GM23248 (cell line): ENCODE measurements around the gene POLR3H. TPM values are rescaled to one million over a fixed set of nuclear protein-coding genes. Genes with fewer than 3 reads are reported as not detected.

Experiments
- DNase-seq: peaks from one replicate; pipeline ENCODE4 v3.0.0-alpha.2; 2015
- H2AFZ ChIP-seq: fragments of 200-600 bp; sonication (generic); 2 replicates; pipeline ENCODE4 v1.6.1; 2016; ENCODE audit warnings: antibody characterized with exemption
- H3F3A ChIP-seq: fragments of 200-600 bp; sonication (generic); 2 replicates; pipeline ENCODE4 v1.6.1; 2016; ENCODE audit warnings: mild to moderate bottlenecking, antibody characterized with exemption, mixed run types; ENCODE audit not compliant: insufficient read depth
- H3K27ac ChIP-seq: fragments of 200-600 bp; sonication (generic); 2 replicates; pipeline ENCODE4 v1.5.1; 2016; ENCODE audit warnings: mild to moderate bottlenecking
- H3K27me3 ChIP-seq: fragments of 200-600 bp; sonication (generic); replicated peaks from 2 replicates; pipeline ENCODE4 v1.6.1; 2016; ENCODE audit warnings: mild to moderate bottlenecking; ENCODE audit not compliant: insufficient read depth
- H3K36me3 ChIP-seq: fragments of 200-600 bp; sonication (generic); 2 replicates; pipeline ENCODE4 v1.6.1; 2016; ENCODE audit warnings: low read depth, mild to moderate bottlenecking
- H3K4me1 ChIP-seq: fragments of 200-600 bp; sonication (generic); 2 replicates; pipeline ENCODE4 v1.6.1; 2016; ENCODE audit warnings: mild to moderate bottlenecking; ENCODE audit not compliant: insufficient read depth
- H3K4me2 ChIP-seq: fragments of 200-600 bp; sonication (generic); one replicate; pipeline ENCODE4 v1.6.1; 2016; ENCODE audit warnings: mild to moderate bottlenecking; ENCODE audit not compliant: unreplicated experiment
- H3K4me3 ChIP-seq: fragments of 200-600 bp; sonication (generic); 2 replicates; pipeline ENCODE4 v1.5.1; 2016; ENCODE audit warnings: mild to moderate bottlenecking
- H3K79me2 ChIP-seq: fragments of 200-600 bp; sonication (generic); 2 replicates; pipeline ENCODE4 v1.6.1; 2016; ENCODE audit warnings: mild to moderate bottlenecking; ENCODE audit not compliant: insufficient read depth
- H3K9ac ChIP-seq: fragments of 200-600 bp; sonication (generic); 2 replicates; pipeline ENCODE4 v1.6.1; 2016; ENCODE audit warnings: mild to moderate bottlenecking
- H3K9me2 ChIP-seq: fragments of 200-600 bp; sonication (generic); 2 replicates; pipeline ENCODE4 v1.6.1; 2016; ENCODE audit warnings: mixed run types, mild to moderate bottlenecking, moderate library complexity; ENCODE audit not compliant: insufficient read depth
- H3K9me3 ChIP-seq: fragments of 200-600 bp; sonication (generic); one replicate; pipeline ENCODE4 v1.6.1; 2017; ENCODE audit warnings: low read depth
- H4K20me1 ChIP-seq: fragments of 200-600 bp; sonication (generic); 2 replicates; pipeline ENCODE4 v1.6.0; 2016; ENCODE audit not compliant: insufficient read depth
- EZH2 ChIP-seq: fragments of 200-600 bp; sonication (generic); IDR thresholded peaks from 2 replicates; pipeline ENCODE4 v1.6.1; 2018; ENCODE audit warnings: antibody characterized with exemption, mild to moderate bottlenecking; ENCODE audit not compliant: insufficient read depth, poor library complexity, severe bottlenecking
- EZH2phosphoT487 ChIP-seq: fragments of 200-600 bp; sonication (generic); IDR thresholded peaks from 2 replicates; pipeline ENCODE4 v1.6.1; 2018; ENCODE audit warnings: antibody characterized with exemption, moderate library complexity, mild to moderate bottlenecking, low read depth; ENCODE audit not compliant: insufficient read depth
- WGBS, 2 experiments: methylation state at CpG; one replicate each; pipeline ENCODE4 v1.1.6; 2015 to 2017; ENCODE audit warnings: low lambda C conversion rate in 2 of 2, low coverage in 1 of 2; ENCODE audit errors: missing lambda C conversion rate in 2 of 2; 5-methylcytosine and 5-hydroxymethylcytosine counted together
- in situ Hi-C: fragments of 300-500 bp; cut with MboI; formaldehyde crosslinking; loops from 2 replicates; pipeline ENCODE4 v1.15.0; 2020
- polyA plus RNA-seq: library from polyadenylated mRNA; unstranded; fragments of >200 nt; fragmentation: Nextera tagmentation; extraction: Ambion mirVana; gene quantifications from 2 replicates; pipeline ENCODE4 v1.2.1, GENCODE V29; 2016
- total RNA-seq: library from RNA; depleted of rRNA; stranded (reverse); fragments of >200 nt; shearing (Covaris generic); gene quantifications from 2 replicates; pipeline ENCODE4 v1.2.3, GENCODE V29; 2014; rRNA removed

Gene POLR3H
- total and polyA plus RNA-seq, 2 experiments from 2014 or later: 21.2 to 49.6 TPM

GRCh38 chr22:41479671-41480396 lies 64.4 kb downstream of the POLR3H start:
- H3K27ac ChIP-seq: peak overlapping the region; percentile 67
- H3K4me1 ChIP-seq: peaks cover 42% of the 10 kb centered on the region
- H4K20me1 ChIP-seq: peaks cover 6% of the 10 kb centered on the region; the same call in 1 of the 2 replicates
- H3K4me3 ChIP-seq: no peak overlapping the region
- TF ChIP-seq EZH2phosphoT487: no peak
- no peak for TF ChIP-seq EZH2
- H3K79me2 ChIP-seq: peaks cover 99% of the 10 kb centered on the region
- no peaks in the 10 kb centered on the region for H3K9me3 ChIP-seq
- peak overlapping the region; percentile 52 for H3K9ac ChIP-seq
- no peaks in the 10 kb centered on the region for H3K27me3 ChIP-seq
- in situ Hi-C loops: no loop called here
- peak; percentile 78 for DNase-seq
- no peaks in the 10 kb centered on the region for H3K36me3 ChIP-seq
- H3K4me2 ChIP-seq: no peak overlapping the region
- no peak overlapping the region for H2AFZ ChIP-seq
- WGBS, 2 experiments: 65 to 67% methylated on average over 6 of the region's 6 CpGs
- H3K9me2 ChIP-seq: no peaks in the 10 kb centered on the region
- H3F3A ChIP-seq: peaks cover 31% of the 10 kb centered on the region; the same call in 1 of the 2 replicates

GRCh38 chr22:41478891-41479521 lies 65.3 kb downstream of the POLR3H start:
- Histone ChIP-seq H3K79me2 (peaks cover 99% of the 10 kb centered on the region), H3K9me3 (no peaks in the 10 kb centered on the region), H3K4me3 (no peak overlapping the region), H3K27me3 (no peaks in the 10 kb centered on the region), H3F3A (peaks cover 31% of the 10 kb centered on the region; the same call in 1 of the 2 replicates), H3K9me2 (no peaks in the 10 kb centered on the region), H2AFZ (no peak overlapping the region), H4K20me1 (peaks cover 6% of the 10 kb centered on the region; the same call in 1 of the 2 replicates), H3K27ac (peak overlapping the region; percentile 67), H3K9ac (peak overlapping the region; percentile 52), H3K4me1 (peaks cover 42% of the 10 kb centered on the region), H3K4me2 (no peak overlapping the region), H3K36me3 (no peaks in the 10 kb centered on the region)
- peak; percentile 63 for DNase-seq
- in situ Hi-C loops: no loop called here
- TF ChIP-seq EZH2phosphoT487 (no peak), EZH2 (no peak)
- 52 to 53% methylated on average over 7 of the region's 7 CpGs for WGBS, 2 experiments

- no peak for DNase-seq
- WGBS, 2 experiments: 71 to 80% methylated on average over 2 of the region's 2 CpGs
- no peaks in the 10 kb centered on the region for H3K27me3 ChIP-seq
- H3F3A ChIP-seq: peaks cover 31% of the 10 kb centered on the region; the same call in 1 of the 2 replicates
- TF ChIP-seq EZH2 (no peak), EZH2phosphoT487 (no peak)
- H3K36me3 ChIP-seq: no peaks in the 10 kb centered on the region
- H3K4me3 ChIP-seq: no peak overlapping the region
- H3K9me3 ChIP-seq: no peaks in the 10 kb centered on the region
- H2AFZ ChIP-seq: no peak overlapping the region
- H3K9ac ChIP-seq: peak overlapping the region; percentile 52; the same call in 1 of the 2 replicates
- peak overlapping the region; percentile 67; the same call in 1 of the 2 replicates for H3K27ac ChIP-seq
- peaks cover 6% of the 10 kb centered on the region; the same call in 1 of the 2 replicates for H4K20me1 ChIP-seq
- no peaks in the 10 kb centered on the region for H3K9me2 ChIP-seq
- H3K4me1 ChIP-seq: peaks cover 42% of the 10 kb centered on the region
- H3K4me2 ChIP-seq: no peak overlapping the region
- in situ Hi-C loops: no loop called here
- peaks cover 99% of the 10 kb centered on the region for H3K79me2 ChIP-seq
Observed at GRCh38 chr22:41478473-41478872, 65.8 kb downstream of the POLR3H start.

Other genes starting within 250 kb of the POLR3H start
- 54.8 and 54.9 TPM in 2 replicates for gene ZC3H7B, start 242.9 kb downstream of the POLR3H start, total RNA-seq
- gene ZC3H7B, start 242.9 kb downstream of the POLR3H start, polyA plus RNA-seq: 5.3 and 5.4 TPM in 2 replicates
- 4.2 and 4.6 TPM in 2 replicates for gene TEF, start 162.5 kb downstream of the POLR3H start, total RNA-seq
- gene TEF, start 162.5 kb downstream of the POLR3H start, polyA plus RNA-seq: 2.2 and 2.8 TPM in 2 replicates
- 29.0 and 35.7 TPM in 2 replicates for gene TOB2, start 97.7 kb downstream of the POLR3H start, total RNA-seq
- 29.6 and 31.1 TPM in 2 replicates for gene TOB2, start 97.7 kb downstream of the POLR3H start, polyA plus RNA-seq
- 41.9 and 53.4 TPM in 2 replicates for gene PHF5A, start 75.8 kb downstream of the POLR3H start, total RNA-seq
- 13.1 and 13.7 TPM in 2 replicates for gene PHF5A, start 75.8 kb downstream of the POLR3H start, polyA plus RNA-seq
- gene ACO2, start 75.4 kb downstream of the POLR3H start, total RNA-seq: 41.5 and 60.4 TPM in 2 replicates
- 68.1 and 68.7 TPM in 2 replicates for gene ACO2, start 75.4 kb downstream of the POLR3H start, polyA plus RNA-seq
- 0.38 TPM in 1 of 2 replicates, not detected in the other for gene CSDC2, start 16.5 kb upstream of the POLR3H start, total RNA-seq
- gene CSDC2, start 16.5 kb upstream of the POLR3H start, polyA plus RNA-seq: 0.59 and 1.1 TPM in 2 replicates
- 29.4 and 33.3 TPM in 2 replicates for gene PMM1, start 45.4 kb upstream of the POLR3H start, total RNA-seq
- 78.2 and 79.2 TPM in 2 replicates for gene PMM1, start 45.4 kb upstream of the POLR3H start, polyA plus RNA-seq
- 24.3 and 44.3 TPM in 2 replicates for gene DESI1, start 76.6 kb upstream of the POLR3H start, total RNA-seq
- gene DESI1, start 76.6 kb upstream of the POLR3H start, polyA plus RNA-seq: 41.9 and 42.2 TPM in 2 replicates
- gene XRCC6, start 76.8 kb upstream of the POLR3H start, total RNA-seq: 288 and 292 TPM in 2 replicates
- 319 and 323 TPM in 2 replicates for gene XRCC6, start 76.8 kb upstream of the POLR3H start, polyA plus RNA-seq
- gene SNU13, start 144.4 kb upstream of the POLR3H start, total RNA-seq: 113 and 136 TPM in 2 replicates
- gene SNU13, start 144.4 kb upstream of the POLR3H start, polyA plus RNA-seq: 302 and 310 TPM in 2 replicates
- 2.2 and 3.7 TPM in 2 replicates for gene MEI1, start 155.0 kb upstream of the POLR3H start, total RNA-seq
- 5.5 and 5.9 TPM in 2 replicates for gene MEI1, start 155.0 kb upstream of the POLR3H start, polyA plus RNA-seq